ENCODE measurements around the gene OR51B2.
"Not testable (repeated sequence)": the region's sequence is repeated elsewhere in the genome, so short reads cannot be mapped to it uniquely, and the experiment has no call there.

OR51B2 gene

GRCh38 chr11:5324197-5324596 lies at the start of gene OR51B2:
Gene OR51B2 (minus strand): TSS chr11:5324297. CDS start chr11:5324297, 0 bp downstream.
- DNase-seq = no peak

GRCh38 chr11:5369789-5370188 lies 45.7 kb upstream of the OR51B2 start:
- DNase-seq = no peak

- DNase-seq = no peak
Observed at GRCh38 chr11:5368502-5369043, 44.5 kb upstream of the OR51B2 start.

GRCh38 chr11:5367448-5368074 lies 43.5 kb upstream of the OR51B2 start:
- no peak for DNase-seq

GRCh38 chr11:5366856-5367255 lies 42.8 kb upstream of the OR51B2 start:
- no peak for DNase-seq

- DNase-seq = not testable (repeated sequence)
Observed at GRCh38 chr11:5366365-5366764, 42.3 kb upstream of the OR51B2 start.

- DNase-seq = no peak
Observed at GRCh38 chr11:5364214-5364613, 40.1 kb upstream of the OR51B2 start.

GRCh38 chr11:5363679-5364078 lies 39.6 kb upstream of the OR51B2 start:
- no peak for DNase-seq

- no peak for DNase-seq
Observed at GRCh38 chr11:5362017-5362625, 38.0 kb upstream of the OR51B2 start.

- DNase-seq = not testable (repeated sequence)
Observed at GRCh38 chr11:5356031-5356430, 31.9 kb upstream of the OR51B2 start.

GRCh38 chr11:5351208-5351607 lies 27.1 kb upstream of the OR51B2 start, which contains the start of gene OR51B6:
Gene OR51B6 (plus strand): TSS chr11:5351508. CDS start chr11:5351508, 0 bp downstream.
- no peak for DNase-seq

GRCh38 chr11:5349550-5349949 lies 25.5 kb upstream of the OR51B2 start:
- no peak for DNase-seq

GRCh38 chr11:5348551-5349194 lies 24.6 kb upstream of the OR51B2 start:
- DNase-seq = no peak

- DNase-seq = no peak
Observed at GRCh38 chr11:5345831-5346230, 21.7 kb upstream of the OR51B2 start.

GRCh38 chr11:5343474-5344335 lies 19.6 kb upstream of the OR51B2 start, which contains the start of gene OR51B5:
Gene OR51B5 (minus strand): TSS chr11:5343524. CDS start chr11:5343524, 0 bp downstream.
- no peak for DNase-seq

- DNase-seq = no peak
Observed at GRCh38 chr11:5339771-5340322, 15.8 kb upstream of the OR51B2 start.

- not testable (repeated sequence) for DNase-seq
Observed at GRCh38 chr11:5337253-5337652, 13.2 kb upstream of the OR51B2 start.

GRCh38 chr11:5336331-5336730 lies 12.2 kb upstream of the OR51B2 start:
- no peak for DNase-seq

GRCh38 chr11:5335170-5335569 lies 11.1 kb upstream of the OR51B2 start:
- no peak for DNase-seq

GRCh38 chr11:5317292-5317691 lies 6.8 kb downstream of the OR51B2 start:
- no peak for DNase-seq

GRCh38 chr11:5313326-5314023 lies 10.6 kb downstream of the OR51B2 start:
- DNase-seq = not testable (repeated sequence)

- no peak for DNase-seq
Observed at GRCh38 chr11:5310423-5310822, 13.7 kb downstream of the OR51B2 start.
